Measurements from ENCODE around the gene SCLY. TPM values are rescaled to one million over a fixed set of nuclear protein-coding genes. Genes with fewer than 3 reads are reported as not detected.

Gene SCLY, protein sequence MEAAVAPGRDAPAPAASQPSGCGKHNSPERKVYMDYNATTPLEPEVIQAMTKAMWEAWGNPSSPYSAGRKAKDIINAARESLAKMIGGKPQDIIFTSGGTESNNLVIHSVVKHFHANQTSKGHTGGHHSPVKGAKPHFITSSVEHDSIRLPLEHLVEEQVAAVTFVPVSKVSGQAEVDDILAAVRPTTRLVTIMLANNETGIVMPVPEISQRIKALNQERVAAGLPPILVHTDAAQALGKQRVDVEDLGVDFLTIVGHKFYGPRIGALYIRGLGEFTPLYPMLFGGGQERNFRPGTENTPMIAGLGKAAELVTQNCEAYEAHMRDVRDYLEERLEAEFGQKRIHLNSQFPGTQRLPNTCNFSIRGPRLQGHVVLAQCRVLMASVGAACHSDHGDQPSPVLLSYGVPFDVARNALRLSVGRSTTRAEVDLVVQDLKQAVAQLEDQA
- 10 to 100 TPM; 18.5 to 32.4 TPM for total RNA-seq

DNA sequence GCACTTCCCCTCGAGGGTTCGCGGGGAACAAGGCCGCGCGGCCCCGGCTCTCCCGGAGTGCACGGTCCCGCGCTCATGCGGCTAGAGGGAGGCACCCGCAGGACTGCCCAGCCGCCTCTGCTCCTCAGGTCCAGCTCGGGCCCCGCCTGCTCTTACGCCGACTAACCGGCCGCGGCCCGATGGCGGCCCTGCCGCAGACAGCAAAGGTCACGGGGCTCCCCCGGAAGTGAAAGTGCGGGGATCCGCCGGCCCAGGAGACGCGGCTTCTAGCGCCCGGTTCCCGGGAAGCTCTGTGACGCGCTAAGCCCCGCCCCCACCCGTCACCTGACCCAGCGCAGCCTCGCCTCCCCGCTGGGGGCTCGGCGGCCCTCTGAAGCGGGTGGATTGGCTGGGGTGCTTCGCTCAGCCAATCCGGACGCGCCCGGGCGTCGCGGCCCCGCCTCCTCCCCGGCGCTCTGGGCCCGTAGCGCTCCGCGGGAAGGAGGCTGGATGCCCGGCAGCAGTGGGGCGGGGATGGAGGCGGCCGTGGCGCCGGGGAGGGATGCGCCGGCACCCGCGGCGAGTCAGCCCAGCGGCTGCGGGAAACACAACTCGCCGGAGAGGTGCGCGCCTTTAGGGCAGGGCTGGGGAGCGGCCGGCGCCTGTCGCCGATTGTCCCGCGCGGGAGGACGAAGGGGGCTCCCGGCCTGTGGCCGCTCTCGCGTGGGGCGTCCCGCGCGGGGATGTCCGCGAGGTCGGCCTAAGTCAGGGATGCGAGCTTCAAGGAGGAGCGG is at the start of gene SCLY:
Gene SCLY (plus strand): TSS at position 460 of the 773 bp plus-strand sequence. CDS start 54 bp downstream, at position 514.
- H3K27me3 ChIP-seq, result no peaks in the 10 kb centered on the region
- H3K9me3 ChIP-seq, result no peaks in the 10 kb centered on the region
- WGBS, 2 donors, result 0% methylated on average over 89 of the region's 98 CpGs; no CpG with 5 or more reads in 1 of the 2 donors
- peaks cover 50% of the 10 kb centered on the region for H3K4me1 ChIP-seq
- DNase-seq, result peak; percentile 97 to 98 (median 98)
- intact Hi-C loops (cut with DNase I), result no loop called here
- ATAC-seq, result peak; percentile 95
- peak within 1 kb of the TSS; percentile 71 to 94 (median 84) for H3K27ac ChIP-seq
- TF ChIP-seq, protein P1, sequence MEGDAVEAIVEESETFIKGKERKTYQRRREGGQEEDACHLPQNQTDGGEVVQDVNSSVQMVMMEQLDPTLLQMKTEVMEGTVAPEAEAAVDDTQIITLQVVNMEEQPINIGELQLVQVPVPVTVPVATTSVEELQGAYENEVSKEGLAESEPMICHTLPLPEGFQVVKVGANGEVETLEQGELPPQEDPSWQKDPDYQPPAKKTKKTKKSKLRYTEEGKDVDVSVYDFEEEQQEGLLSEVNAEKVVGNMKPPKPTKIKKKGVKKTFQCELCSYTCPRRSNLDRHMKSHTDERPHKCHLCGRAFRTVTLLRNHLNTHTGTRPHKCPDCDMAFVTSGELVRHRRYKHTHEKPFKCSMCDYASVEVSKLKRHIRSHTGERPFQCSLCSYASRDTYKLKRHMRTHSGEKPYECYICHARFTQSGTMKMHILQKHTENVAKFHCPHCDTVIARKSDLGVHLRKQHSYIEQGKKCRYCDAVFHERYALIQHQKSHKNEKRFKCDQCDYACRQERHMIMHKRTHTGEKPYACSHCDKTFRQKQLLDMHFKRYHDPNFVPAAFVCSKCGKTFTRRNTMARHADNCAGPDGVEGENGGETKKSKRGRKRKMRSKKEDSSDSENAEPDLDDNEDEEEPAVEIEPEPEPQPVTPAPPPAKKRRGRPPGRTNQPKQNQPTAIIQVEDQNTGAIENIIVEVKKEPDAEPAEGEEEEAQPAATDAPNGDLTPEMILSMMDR (IDR thresholded peaks at IDR 0.05), result peak in 1 of 7 experiments; percentile 27
- TF ChIP-seq POLR2A (IDR thresholded peaks at IDR 0.05), result peak; percentile 74 to 92 (median 92)
- H3K36me3 ChIP-seq (replicated peaks in 1 of 2; ENCODE audit: insufficient read depth in 1 of 2, low read depth in 2 of 2), result no peaks in the 10 kb centered on the region
- peak within 1 kb of the TSS; percentile 95 to 100 for H3K4me3 ChIP-seq

DNA sequence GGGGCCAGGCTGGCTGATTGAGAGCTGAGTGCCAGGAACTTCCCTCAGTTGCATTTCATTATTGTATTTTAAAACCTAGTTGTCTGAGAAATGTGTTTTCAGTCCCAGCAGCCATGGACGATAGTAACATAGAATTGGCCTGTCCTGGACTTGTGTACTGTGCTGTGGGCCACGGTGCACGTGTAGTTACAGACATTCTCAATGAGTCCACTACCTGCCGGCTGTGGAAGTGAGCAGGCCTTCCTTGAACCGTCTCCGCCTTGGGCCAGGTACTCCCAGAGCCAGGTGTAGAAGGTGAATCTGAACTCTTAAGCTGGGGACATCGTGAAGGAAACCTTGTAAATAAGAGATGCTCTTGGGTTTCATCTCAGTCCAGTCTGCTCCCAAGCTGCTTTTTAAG is 47.0 kb upstream of the SCLY start:
- ATAC-seq, result no peak
- DNase-seq, result no peak
- H3K27ac ChIP-seq, result no peak overlapping the region
- TF ChIP-seq, protein P1 (IDR thresholded peaks at IDR 0.05), result no peak
- TF ChIP-seq POLR2A (IDR thresholded peaks at IDR 0.05), result no peak
- H3K4me3 ChIP-seq, result no peak overlapping the region
- H3K36me3 ChIP-seq (replicated peaks in 1 of 2; ENCODE audit: insufficient read depth in 1 of 2, low read depth in 2 of 2), result no peaks in the 10 kb centered on the region
- H3K4me1 ChIP-seq, result no peaks in the 10 kb centered on the region
- no peaks in the 10 kb centered on the region for H3K27me3 ChIP-seq
- WGBS, 2 donors, result 90 to 92% methylated on average over 7 of the region's 7 CpGs
- H3K9me3 ChIP-seq, result no peaks in the 10 kb centered on the region
- intact Hi-C loops (cut with DNase I), result no loop called here

DNA sequence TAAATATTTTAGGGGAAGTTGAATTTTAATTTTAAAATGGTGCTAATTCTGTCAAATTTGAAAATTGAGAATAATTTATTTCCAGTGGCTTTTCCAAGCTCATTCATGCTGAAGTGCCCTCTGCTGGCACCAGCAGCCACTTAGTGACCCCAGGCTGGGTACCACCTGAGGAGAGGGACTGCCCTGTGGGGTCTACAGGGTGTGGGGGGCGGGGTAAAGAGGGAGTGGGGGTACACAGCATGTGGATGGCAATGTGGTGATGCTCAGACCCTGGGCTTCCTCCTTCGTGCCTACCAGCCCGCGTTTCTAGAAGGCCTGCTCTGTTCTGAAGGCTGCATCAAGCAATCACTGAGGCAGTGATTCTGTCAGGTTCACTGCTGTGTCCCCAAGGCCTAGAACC is 45.1 kb upstream of the SCLY start:
- ATAC-seq, result no peak
- WGBS, 2 donors, result 73 to 84% methylated on average over 4 of the region's 4 CpGs
- Histone ChIP-seq H3K4me3 (no peak overlapping the region), H3K36me3 (replicated peaks in 1 of 2; ENCODE audit: insufficient read depth in 1 of 2, low read depth in 2 of 2) (no peaks in the 10 kb centered on the region), H3K9me3 (no peaks in the 10 kb centered on the region), H3K27ac (no peak overlapping the region), H3K4me1 (no peaks in the 10 kb centered on the region), H3K27me3 (no peaks in the 10 kb centered on the region)
- intact Hi-C loops (cut with DNase I), result no loop called here
- no peak for TF ChIP-seq POLR2A (IDR thresholded peaks at IDR 0.05)
- TF ChIP-seq, protein P1 (IDR thresholded peaks at IDR 0.05), result peak in 5 of 7 experiments; percentile 15 to 36 (median 22)
- DNase-seq, result no peak

DNA sequence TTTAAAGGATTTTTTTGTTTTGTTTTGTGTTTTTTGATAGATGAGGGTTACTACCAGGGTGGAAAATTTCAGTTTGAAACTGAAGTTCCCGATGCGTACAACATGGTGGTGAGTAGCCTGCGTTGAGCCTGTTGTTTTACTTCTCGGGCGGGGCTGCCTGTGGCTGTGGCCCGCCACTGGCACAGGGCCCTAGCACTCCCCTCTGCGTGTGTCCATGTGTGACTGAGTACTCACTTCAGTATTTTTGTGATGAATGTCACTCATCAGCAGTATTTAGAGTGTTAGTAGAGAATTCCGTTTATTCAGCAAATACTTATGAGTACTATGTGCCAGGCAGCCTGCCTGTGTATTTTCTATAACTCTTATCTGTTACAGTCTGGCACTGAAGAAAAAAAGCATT is 44.3 kb upstream of the SCLY start:
- ATAC-seq, result no peak
- H3K36me3 ChIP-seq (replicated peaks in 1 of 2; ENCODE audit: insufficient read depth in 1 of 2, low read depth in 2 of 2), result peaks cover 0 to 2% of the 10 kb centered on the region in 2 donors
- no peak for DNase-seq
- H3K9me3 ChIP-seq, result no peaks in the 10 kb centered on the region
- H3K27me3 ChIP-seq, result no peaks in the 10 kb centered on the region
- intact Hi-C loops (cut with DNase I), result no loop called here
- 81 to 83% methylated on average over 8 of the region's 8 CpGs for WGBS, 2 donors
- no peak overlapping the region for H3K27ac ChIP-seq
- no peaks in the 10 kb centered on the region for H3K4me1 ChIP-seq
- no peak overlapping the region for H3K4me3 ChIP-seq
- TF ChIP-seq POLR2A (IDR thresholded peaks at IDR 0.05), result no peak
- TF ChIP-seq, protein P1 (IDR thresholded peaks at IDR 0.05), result no peak
